H1 (cell line): ENCODE data around the gene CS. TPM values are rescaled to one million over a fixed set of nuclear protein-coding genes. Genes with fewer than 3 reads are reported as not detected.

Experiments used
- CTCF ChIA-PET: fragments of 300-600 bp; sonication (Branson Sonifier 250); formaldehyde crosslinking; loops from one replicate; lab custom pipeline; 2021; ENCODE audit not compliant: partially characterized antibody; lab: Charles Lee
- POLR2A ChIA-PET: fragments of 300-600 bp; sonication (Branson Sonifier 250); formaldehyde crosslinking; loops from one replicate; lab custom pipeline; 2021; ENCODE audit warnings: inconsistent platforms; ENCODE audit not compliant: partially characterized antibody; lab: Charles Lee
- DNase-seq, 2 experiments: peaks; one replicate each; pipeline versions ENCODE4 v3.0.0 to v3.0.0-alpha.2; 2010 to 2022; ENCODE audit warnings: low spot score in 2 of 2, low read depth in 1 of 2, mixed read lengths in 1 of 2
- FAIRE-seq: peaks from 2 replicates; lab custom pipeline; 2011; peaks lifted over from hg19 to GRCh38; lab: Jason Lieb, UNC
- H2AFZ ChIP-seq: 2 replicates; pipeline ENCODE4 v1.8.1; 2012; ENCODE audit warnings: low read length, inconsistent platforms
- H2AK5ac ChIP-seq: 2 replicates; pipeline ENCODE4 v1.6.1; 2013; ENCODE audit warnings: low read depth, low read length
- H2BK120ac ChIP-seq: replicated peaks from 2 replicates; pipeline ENCODE3; 2013; ENCODE audit warnings: low read depth, low read length, inconsistent platforms
- H2BK12ac ChIP-seq: 2 replicates; pipeline ENCODE4 v1.6.1; 2013; ENCODE audit warnings: low read depth, low read length
- H2BK15ac ChIP-seq: 2 replicates; pipeline ENCODE4 v1.6.1; 2013; ENCODE audit warnings: low read length
- H2BK20ac ChIP-seq: 2 replicates; pipeline ENCODE4 v1.6.1; 2013; ENCODE audit warnings: low read length
- H2BK5ac ChIP-seq: 2 replicates; pipeline ENCODE4 v1.6.1; 2013; ENCODE audit warnings: low read depth, low read length
- H3K14ac ChIP-seq: 2 replicates; pipeline ENCODE4 v1.6.1; 2013; ENCODE audit warnings: inconsistent platforms; ENCODE audit not compliant: insufficient read length
- H3K18ac ChIP-seq: 2 replicates; pipeline ENCODE4 v1.6.1; 2013; ENCODE audit warnings: low read length; ENCODE audit errors: extremely low read depth
- H3K23ac ChIP-seq: 2 replicates; pipeline ENCODE4 v1.6.1; 2013; ENCODE audit warnings: inconsistent platforms; ENCODE audit not compliant: insufficient read length
- H3K23me2 ChIP-seq: 2 replicates; pipeline ENCODE4 v1.6.1; 2013; ENCODE audit warnings: low read depth, low read length
- H3K27ac ChIP-seq: 2 replicates; pipeline ENCODE4 v1.6.1; 2011; ENCODE audit warnings: low read depth, low read length, inconsistent platforms
- H3K27me3 ChIP-seq, 4 experiments: replicated peaks in 1 of 4; 1 replicate in 1 of 4; 2 replicates in 3 of 4; pipeline versions ENCODE4 v1.6.1 to v1.8.1; 2011 to 2013; ENCODE audit warnings: low read length in 3 of 4, mild to moderate bottlenecking in 3 of 4, inconsistent platforms in 2 of 4, mixed read lengths in 2 of 4, moderate library complexity in 1 of 4; ENCODE audit not compliant: control insufficient read depth in 3 of 4, insufficient read depth in 3 of 4; ENCODE audit errors: extremely low read depth in 1 of 4
- H3K36me3 ChIP-seq, 4 experiments: 2 replicates each; pipeline versions ENCODE4 v1.6.1 to v1.8.1; 2011 to 2013; ENCODE audit warnings: mild to moderate bottlenecking in 4 of 4, low read length in 3 of 4, moderate library complexity in 2 of 4, control low read depth in 1 of 4, inconsistent platforms in 1 of 4; ENCODE audit not compliant: insufficient read depth in 4 of 4, control insufficient read depth in 2 of 4
- H3K4ac ChIP-seq: replicated peaks from 2 replicates; pipeline ENCODE3; 2013; ENCODE audit warnings: low read length, low read depth, mixed read lengths, inconsistent platforms; ENCODE audit not compliant: insufficient read length
- H3K4me1 ChIP-seq, 4 experiments: replicated peaks in 1 of 4; 1 replicate in 1 of 4; 2 replicates in 3 of 4; pipeline versions ENCODE4 v1.6.1 to v1.8.1; 2011 to 2013; ENCODE audit warnings: low read length in 3 of 4, inconsistent platforms in 2 of 4, mixed read lengths in 1 of 4; ENCODE audit not compliant: insufficient read depth in 4 of 4, control insufficient read depth in 3 of 4
- H3K4me2 ChIP-seq, 2 experiments: 2 replicates each; pipeline versions ENCODE4 v1.6.1 to v1.8.1; 2011 to 2013; ENCODE audit warnings: low read depth in 2 of 2, low read length in 2 of 2, control low read depth in 1 of 2, inconsistent platforms in 1 of 2, mild to moderate bottlenecking in 1 of 2; ENCODE audit not compliant: insufficient read depth in 1 of 2
- H3K4me3 ChIP-seq, 4 experiments: fragments of 200-600, 300-600 bp in 1 of 4; sonication (generic), shearing (Covaris generic), sonication (Bioruptor Twin) in 1 of 4; 2 replicates each; pipeline versions ENCODE4 v1.5.1 to v1.8.1; 2011 to 2016; ENCODE audit warnings: low read length in 4 of 4, low read depth in 3 of 4, control low read depth in 2 of 4, inconsistent platforms in 2 of 4, mild to moderate bottlenecking in 2 of 4, mixed read lengths in 1 of 4, moderate library complexity in 1 of 4; ENCODE audit not compliant: insufficient read depth in 2 of 4; ENCODE audit errors: extremely low read depth in 1 of 4
- H3K56ac ChIP-seq: replicated peaks from 2 replicates; pipeline ENCODE3; 2013; ENCODE audit warnings: low read depth, mild to moderate bottlenecking, mixed read lengths, low read length, inconsistent platforms; ENCODE audit not compliant: insufficient read length
- H3K79me1 ChIP-seq: 2 replicates; pipeline ENCODE4 v1.6.1; 2013; ENCODE audit warnings: low read depth, low read length, control low read depth
- H3K79me2 ChIP-seq, 2 experiments: 2 replicates each; pipeline versions ENCODE4 v1.6.1 to v1.8.1; 2012 to 2013; ENCODE audit warnings: low read length in 2 of 2, mild to moderate bottlenecking in 2 of 2, inconsistent platforms in 1 of 2; ENCODE audit not compliant: insufficient read depth in 2 of 2, control insufficient read depth in 1 of 2
- H3K9ac ChIP-seq, 4 experiments: replicated peaks in 1 of 4; 1 replicate in 1 of 4; 2 replicates in 3 of 4; pipeline versions ENCODE4 v1.6.1 to v1.8.1; 2011 to 2013; ENCODE audit warnings: low read depth in 3 of 4, low read length in 3 of 4, control low read depth in 2 of 4, mild to moderate bottlenecking in 2 of 4, moderate library complexity in 2 of 4, inconsistent platforms in 1 of 4; ENCODE audit errors: extremely low read depth in 1 of 4
- H3K9me3 ChIP-seq, 2 experiments: 2 replicates each; pipeline versions ENCODE4 v1.6.1 to v1.8.1; 2012 to 2013; ENCODE audit warnings: mild to moderate bottlenecking in 2 of 2, moderate library complexity in 2 of 2, control low read depth in 1 of 2, inconsistent platforms in 1 of 2, low read depth in 1 of 2, low read length in 1 of 2, mixed read lengths in 1 of 2; ENCODE audit not compliant: insufficient read depth in 2 of 2
- H4K20me1 ChIP-seq, 2 experiments: replicated peaks in 1 of 2; 2 replicates each; pipeline versions ENCODE3 to v1.8.1; 2011 to 2013; ENCODE audit warnings: inconsistent platforms in 2 of 2, low read length in 2 of 2, mild to moderate bottlenecking in 1 of 2; ENCODE audit not compliant: insufficient read depth in 2 of 2, control insufficient read depth in 1 of 2
- H4K5ac ChIP-seq: 2 replicates; pipeline ENCODE4 v1.6.1; 2013; ENCODE audit warnings: low read length, low read depth, mixed read lengths, inconsistent platforms; ENCODE audit not compliant: insufficient read length
- H4K8ac ChIP-seq: 2 replicates; pipeline ENCODE4 v1.8.0; 2013; ENCODE audit warnings: mild to moderate bottlenecking, moderate library complexity, low read length, inconsistent platforms; ENCODE audit not compliant: insufficient read depth; ENCODE audit errors: extremely low read depth
- H4K91ac ChIP-seq: replicated peaks from 2 replicates; pipeline ENCODE3; 2013; ENCODE audit warnings: low read length, mixed read lengths, inconsistent platforms; ENCODE audit not compliant: insufficient read length
- CEBPB ChIP-seq: IDR thresholded peaks from 2 replicates; pipeline ENCODE4 v1.6.1; 2012; ENCODE audit warnings: low read depth, low read length
- E2F6 ChIP-seq: IDR thresholded peaks from 2 replicates; pipeline ENCODE4 v1.6.1; 2012; ENCODE audit warnings: inconsistent platforms
- GABPA ChIP-seq: IDR thresholded peaks from 2 replicates; pipeline ENCODE4 v1.6.1; 2011; ENCODE audit warnings: mild to moderate bottlenecking, low read length, moderate library complexity, borderline replicate concordance; ENCODE audit not compliant: insufficient read depth
- POLR2AphosphoS5 ChIP-seq: IDR thresholded peaks from 2 replicates; pipeline ENCODE4 v1.6.1; 2011; ENCODE audit warnings: low read depth, low read length
- RNF2 ChIP-seq: fragments of 200-900, 300-1000 bp; sonication (generic); IDR thresholded peaks from 2 replicates; pipeline ENCODE4 v1.7.1; 2016; ENCODE audit warnings: borderline replicate concordance, low read depth, mild to moderate bottlenecking, antibody characterized with exemption, low read length; ENCODE audit not compliant: poor library complexity, severe bottlenecking; ENCODE audit errors: missing control alignments
- SIN3A ChIP-seq, 2 experiments: IDR thresholded peaks in 1 of 2; conservative IDR thresholded peaks in 1 of 2; 2 replicates each; pipeline ENCODE4 v1.6.1; 2011 to 2012; ENCODE audit warnings: low read length in 2 of 2, improper control_type of control experiment in 1 of 2, low read depth in 1 of 2, mild to moderate bottlenecking in 1 of 2
- SIX5 ChIP-seq: IDR thresholded peaks from 2 replicates; pipeline ENCODE4 v1.6.1; 2011; ENCODE audit warnings: mild to moderate bottlenecking, low read depth, low read length
- SRF ChIP-seq: IDR thresholded peaks from 2 replicates; pipeline ENCODE4 v1.6.1; 2011; ENCODE audit warnings: mild to moderate bottlenecking, low read depth, low read length, moderate library complexity
- SUZ12 ChIP-seq: fragments of 200-600 bp; sonication (generic); IDR thresholded peaks from 2 replicates; pipeline ENCODE4 v1.6.1; 2012; ENCODE audit warnings: mild to moderate bottlenecking, inconsistent platforms, low read length, moderate library complexity, mixed read lengths
- TBP ChIP-seq: IDR thresholded peaks from 2 replicates; pipeline ENCODE4 v1.6.1; 2011; ENCODE audit warnings: low read depth, low read length, improper control_type of control experiment
- TEAD4 ChIP-seq: IDR thresholded peaks from 2 replicates; pipeline ENCODE4 v1.6.1; 2012; ENCODE audit warnings: low read depth, low read length, inconsistent platforms, mixed read lengths
- ZNF274 ChIP-seq: IDR thresholded peaks from 2 replicates; pipeline ENCODE4 v1.7.0; 2012; ENCODE audit warnings: low read length, borderline replicate concordance; ENCODE audit errors: extremely low read depth
- WGBS, 2 experiments: shearing (Covaris generic) in 1 of 2; methylation state at CpG; one replicate each; pipeline versions ENCODE4 v1.1.6 to v1.1.7; 2013 to 2015; ENCODE audit warnings: low lambda C conversion rate in 2 of 2, mixed read lengths in 2 of 2, inconsistent platforms in 1 of 2, low coverage in 1 of 2, missing lambda C conversion rate in 1 of 2; ENCODE audit not compliant: insufficient replicate concordance in 2 of 2, insufficient coverage in 1 of 2, insufficient read length in 1 of 2; ENCODE audit errors: extremely low coverage in 1 of 2, missing lambda C conversion rate in 1 of 2; 5-methylcytosine and 5-hydroxymethylcytosine counted together
- polyA plus RNA-seq, 7 experiments: library from polyadenylated mRNA; depleted of rRNA in 3 of 7; stranded (reverse) in 5 of 7; unstranded in 2 of 7; fragments of >200 nt in 5 of 7; fragments of 200-250 nt in 2 of 7; gene quantifications; 1 replicate in 5 of 7; 2 replicates in 1 of 7; 4 replicates in 1 of 7; pipeline versions ENCODE4 v1.2.1 to v1.2.3, GENCODE V29; 2011 to 2013; ENCODE audit warnings: missing spikeins in 2 of 7, mixed read lengths in 2 of 7
- total RNA-seq: library from RNA; stranded (reverse); fragmentation: NEBNext Ultra II Directional; extraction: Animal tissue kit (Norgen Biotek cat#: 25700); gene quantifications from 2 replicates; pipeline ENCODE4 v1.2.1, GENCODE V29; 2021

Gene CS
- total and polyA plus RNA-seq, 2 of the 8 experiments (the other 6 are each of a cell fraction or from before 2014, with no cell fraction given) = 96.6 to 238 TPM

GRCh38 chr12:56304872-56305590, 4.9 kb upstream of the CS start:
- no peak overlapping the region for H2BK15ac ChIP-seq
- no peak overlapping the region for H4K5ac ChIP-seq
- no peak overlapping the region for H4K91ac ChIP-seq
- no peak for DNase-seq
- no peak overlapping the region for H2BK120ac ChIP-seq
- ChIA-PET CTCF (interaction anchor here (0.6 to 1.1 kb wide), 2 partner anchors 10 to 394 kb away, joined by 3 read pairs; no protein-coding TSS in a partner anchor), POLR2A (interaction anchor here (0.6 to 1.9 kb wide), 4 partner anchors 54 to 101 kb away, joined by 3 to 6 read pairs (median 3); partner anchors contain the start of gene STAT2)
- no peaks in the 10 kb centered on the region; the same call in 1 of the 2 replicates for H3K23me2 ChIP-seq
- H3K9me3 ChIP-seq = no peaks in the 10 kb centered on the region
- peaks cover 0 to 48% (median 30%) of the 10 kb centered on the region in 4 experiments; a peak in 7 of 8 replicates for H3K36me3 ChIP-seq
- H3K9ac ChIP-seq = no peak overlapping the region
- H3K79me2 ChIP-seq = no peaks in the 10 kb centered on the region
- H3K18ac ChIP-seq = no peak overlapping the region
- H3K4me3 ChIP-seq = no peak overlapping the region
- H3K4ac ChIP-seq = no peak overlapping the region
- H2AFZ ChIP-seq = no peak overlapping the region
- H3K4me1 ChIP-seq = peaks cover 0 to 5% (median 2%) of the 10 kb centered on the region in 4 experiments; a peak in 3 of 7 replicates
- no peaks in the 10 kb centered on the region for H4K20me1 ChIP-seq
- H4K8ac ChIP-seq = no peak overlapping the region
- FAIRE-seq = no peak
- no peak overlapping the region for H2BK20ac ChIP-seq
- H2BK5ac ChIP-seq = no peak overlapping the region
- no peak overlapping the region for H2AK5ac ChIP-seq
- H3K27ac ChIP-seq = no peak overlapping the region
- no peak overlapping the region for H2BK12ac ChIP-seq
- H3K14ac ChIP-seq = no peak overlapping the region
- no peaks in the 10 kb centered on the region for H3K27me3 ChIP-seq
- H3K23ac ChIP-seq = no peak overlapping the region
- H3K4me2 ChIP-seq = no peak overlapping the region
- no peak overlapping the region for H3K56ac ChIP-seq
- WGBS, 2 experiments = 94% methylated on average over 8 of the region's 8 CpGs; no CpG with 5 or more reads in 1 of the 2 experiments
- H3K79me1 ChIP-seq = no peaks in the 10 kb centered on the region
- no peak for TF ChIP-seq E2F6
- TF ChIP-seq RNF2 = no peak
- no peak for TF ChIP-seq SUZ12
- no peak for TF ChIP-seq CEBPB
- TF ChIP-seq ZNF274 = no peak
- no peak for TF ChIP-seq GABPA
- TF ChIP-seq POLR2AphosphoS5 = no peak
- no peak for TF ChIP-seq TBP
- TF ChIP-seq SIN3A (conservative IDR thresholded peaks at IDR 0.05 in 1 of 2, IDR thresholded peaks at IDR 0.05 in 1 of 2; ENCODE audit: low read depth in 1 of 2, low read length in 2 of 2) = no peak
- TF ChIP-seq SIX5 = no peak
- TF ChIP-seq SRF = no peak
- no peak for TF ChIP-seq TEAD4
